Ishikawa (cell line): ENCODE measurements around the gene LSMEM2.

Experiments used
- CEBPB ChIP-seq: IDR thresholded peaks from 2 replicates; pipeline ENCODE4 v1.6.1; 2012
- CREB1 ChIP-seq: IDR thresholded peaks from 2 replicates; pipeline ENCODE4 v1.6.1; 2012; ENCODE audit warnings: low read depth
- EGR1 ChIP-seq: IDR thresholded peaks from 2 replicates; pipeline ENCODE4 v1.6.1; 2012
- EP300 ChIP-seq: IDR thresholded peaks from 2 replicates; pipeline ENCODE4 v1.6.1; 2012; ENCODE audit warnings: borderline replicate concordance
- FOXM1 ChIP-seq: IDR thresholded peaks from 2 replicates; pipeline ENCODE4 v1.6.1; 2012; ENCODE audit warnings: low read depth, borderline replicate concordance
- MAX ChIP-seq: IDR thresholded peaks from 2 replicates; pipeline ENCODE4 v1.6.1; 2012
- NFIC ChIP-seq: IDR thresholded peaks from 2 replicates; pipeline ENCODE4 v1.6.1; 2012
- RAD21 ChIP-seq: IDR thresholded peaks from 2 replicates; pipeline ENCODE4 v1.6.1; 2012; ENCODE audit warnings: low read depth
- REST ChIP-seq: IDR thresholded peaks from 2 replicates; pipeline ENCODE4 v1.6.1; 2012; ENCODE audit warnings: low read depth, mild to moderate bottlenecking
- TAF1 ChIP-seq: IDR thresholded peaks from 2 replicates; pipeline ENCODE4 v1.6.1; 2012; ENCODE audit warnings: low read depth, mild to moderate bottlenecking
- TCF12 ChIP-seq: IDR thresholded peaks from 2 replicates; pipeline ENCODE4 v1.6.1; 2012; ENCODE audit warnings: low read depth
- TEAD4 ChIP-seq: IDR thresholded peaks from 2 replicates; pipeline ENCODE4 v1.6.1; 2012
- USF1 ChIP-seq: IDR thresholded peaks from 2 replicates; pipeline ENCODE4 v1.6.1; 2012
- YY1 ChIP-seq: IDR thresholded peaks from 2 replicates; pipeline ENCODE4 v1.6.1; 2012; ENCODE audit warnings: low read depth
- ZBTB7A ChIP-seq: IDR thresholded peaks from 2 replicates; pipeline ENCODE4 v1.6.1; 2012; ENCODE audit warnings: low read depth

Gene LSMEM2

GRCh38 chr3:50278880-50279224 lies at the start of gene LSMEM2:
Gene LSMEM2, plus strand, starts transcription at chr3:50279087. Its CDS starts 27 bp downstream, at chr3:50279114.
- TF ChIP-seq FOXM1 (no peak), USF1 (no peak), ZBTB7A (no peak), CREB1 (no peak), REST (no peak), TCF12 (no peak), CEBPB (no peak), TAF1 (no peak), NFIC (no peak), YY1 (no peak), EGR1 (no peak), RAD21 (no peak), EP300 (no peak), TEAD4 (no peak), MAX (no peak)

- TF ChIP-seq TCF12 = no peak
- no peak for TF ChIP-seq TEAD4
- no peak for TF ChIP-seq ZBTB7A
- no peak for TF ChIP-seq FOXM1
- TF ChIP-seq NFIC = no peak
- no peak for TF ChIP-seq MAX
- no peak for TF ChIP-seq CEBPB
- no peak for TF ChIP-seq CREB1
- TF ChIP-seq RAD21 = no peak
- no peak for TF ChIP-seq TAF1
- TF ChIP-seq USF1 = no peak
- no peak for TF ChIP-seq REST
- TF ChIP-seq YY1 = no peak
- TF ChIP-seq EP300 = no peak
- TF ChIP-seq EGR1 = no peak
Observed at GRCh38 chr3:50229490-50229889, 49.4 kb upstream of the LSMEM2 start.

- TF ChIP-seq USF1 = no peak
- TF ChIP-seq TAF1 = no peak
- no peak for TF ChIP-seq NFIC
- TF ChIP-seq FOXM1 = no peak
- TF ChIP-seq MAX = no peak
- TF ChIP-seq TCF12 = no peak
Observed at GRCh38 chr3:50230104-50230793, 48.6 kb upstream of the LSMEM2 start.

- no peak for TF ChIP-seq YY1
- TF ChIP-seq CREB1 = no peak
- no peak for TF ChIP-seq USF1
- TF ChIP-seq EGR1 = no peak
Observed at GRCh38 chr3:50230794-50231125, 48.1 kb upstream of the LSMEM2 start.

- TF ChIP-seq EGR1 = no peak
- TF ChIP-seq TEAD4 = no peak
- no peak for TF ChIP-seq RAD21
- TF ChIP-seq ZBTB7A = no peak
- no peak for TF ChIP-seq REST
- no peak for TF ChIP-seq USF1
- no peak for TF ChIP-seq CEBPB
- TF ChIP-seq TCF12 = no peak
- TF ChIP-seq FOXM1 = no peak
- no peak for TF ChIP-seq CREB1
- no peak for TF ChIP-seq EP300
Observed at GRCh38 chr3:50231581-50231980, 47.3 kb upstream of the LSMEM2 start.
